Nephron (organoid): ENCODE data around the gene INS.

ENCODE experiments used
- H3K27ac Mint-ChIP-seq, 3 experiments: 2 replicates each; pipeline ENCODE4 v1.8.0; 2020; ENCODE audit warnings: mixed read lengths in 3 of 3, mild to moderate bottlenecking in 2 of 3, moderate library complexity in 1 of 3
- H3K27me3 Mint-ChIP-seq: 2 replicates; pipeline ENCODE4 v1.8.0; 2021; ENCODE audit warnings: low read depth, mild to moderate bottlenecking, moderate library complexity, mixed read lengths
- H3K36me3 Mint-ChIP-seq: 2 replicates; pipeline ENCODE4 v1.8.0; 2020; ENCODE audit warnings: low read depth, mixed read lengths
- H3K4me1 Mint-ChIP-seq: 2 replicates; pipeline ENCODE4 v1.8.0; 2020; ENCODE audit warnings: mixed read lengths
- H3K4me3 Mint-ChIP-seq, 3 experiments: 2 replicates each; pipeline ENCODE4 v1.8.0; 2020; ENCODE audit warnings: mild to moderate bottlenecking in 3 of 3, mixed read lengths in 3 of 3, moderate library complexity in 2 of 3
- H3K9me3 Mint-ChIP-seq: 2 replicates; pipeline ENCODE4 v1.8.0; 2020; ENCODE audit warnings: mixed read lengths
- CTCF ChIP-seq, 3 experiments: fragments of 200-600 bp; sonication (generic); IDR thresholded peaks; one replicate each; pipeline ENCODE4 v1.5.0; 2021; ENCODE audit warnings: antibody characterized with exemption in 3 of 3; ENCODE audit not compliant: unreplicated experiment in 3 of 3

The INS gene

DNA sequence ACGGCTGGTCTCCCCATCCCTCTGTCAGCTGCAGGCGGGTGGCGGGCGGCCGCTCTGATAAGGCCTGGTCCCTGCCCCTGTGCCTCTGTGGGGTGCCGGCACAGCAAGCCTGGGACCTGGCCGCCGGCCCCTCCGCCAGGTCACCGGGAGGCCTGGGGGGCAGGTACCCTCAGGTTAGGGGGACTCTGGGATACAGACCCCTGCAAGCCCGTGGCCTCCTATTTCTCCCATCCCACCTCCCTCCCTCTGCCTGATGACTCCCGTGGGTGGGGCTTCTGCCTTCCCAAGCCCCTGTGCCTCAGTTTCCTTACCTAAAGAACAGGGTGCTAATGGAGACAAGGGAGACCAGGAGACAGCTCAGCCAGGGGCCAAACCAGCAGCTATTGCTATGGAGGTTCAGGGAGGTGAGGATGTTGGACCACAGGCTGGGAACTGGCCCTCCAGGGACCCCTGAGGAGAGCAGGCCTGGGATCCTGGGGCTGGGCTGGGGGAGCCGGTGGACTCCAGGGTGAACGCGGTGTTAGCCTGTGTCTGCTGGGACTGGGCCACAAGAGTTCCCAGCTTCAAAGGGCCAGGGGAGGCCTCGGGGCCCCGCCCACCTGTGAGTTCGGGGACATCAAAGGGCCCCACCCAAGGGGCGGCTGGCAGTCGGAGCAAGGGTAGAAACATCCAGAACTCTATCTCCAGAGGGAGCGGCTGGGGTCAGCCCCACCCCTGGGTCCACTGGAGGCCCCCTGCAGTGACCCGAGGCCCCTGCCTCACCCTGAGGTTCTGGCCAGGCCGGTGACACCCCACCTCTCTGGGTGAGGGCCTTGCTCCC lies 42.6 kb upstream of the INS start:
- TF ChIP-seq CTCF (IDR thresholded peaks at IDR 0.05; ENCODE audit: unreplicated experiment in 3 of 3), result no peak
- Mint-ChIP-seq H3K27ac (no peak overlapping the region), H3K9me3 (peaks cover 5% of the 10 kb centered on the region), H3K4me1 (peaks cover 8% of the 10 kb centered on the region), H3K27me3 (peaks cover 16% of the 10 kb centered on the region), H3K36me3 (no peaks in the 10 kb centered on the region), H3K4me3 (no peak overlapping the region)

- Mint-ChIP-seq H3K27me3 (peaks cover 12% of the 10 kb centered on the region), H3K27ac (no peak overlapping the region), H3K9me3 (peaks cover 5% of the 10 kb centered on the region), H3K4me1 (peaks cover 3% of the 10 kb centered on the region), H3K36me3 (no peaks in the 10 kb centered on the region), H3K4me3 (no peak overlapping the region)
- no peak for TF ChIP-seq CTCF (IDR thresholded peaks at IDR 0.05; ENCODE audit: unreplicated experiment in 3 of 3)
These were observed 42.0 kb upstream of the INS start for GRCh38 chr11:2202900-2203439.

GRCh38 chr11:2202071-2202899 lies 41.3 kb upstream of the INS start:
- Mint-ChIP-seq H3K9me3 (peaks cover 5% of the 10 kb centered on the region), H3K36me3 (no peaks in the 10 kb centered on the region), H3K4me1 (no peaks in the 10 kb centered on the region), H3K4me3 (no peak overlapping the region), H3K27me3 (peaks cover 7% of the 10 kb centered on the region), H3K27ac (no peak overlapping the region)
- no peak for TF ChIP-seq CTCF (IDR thresholded peaks at IDR 0.05; ENCODE audit: unreplicated experiment in 3 of 3)

DNA sequence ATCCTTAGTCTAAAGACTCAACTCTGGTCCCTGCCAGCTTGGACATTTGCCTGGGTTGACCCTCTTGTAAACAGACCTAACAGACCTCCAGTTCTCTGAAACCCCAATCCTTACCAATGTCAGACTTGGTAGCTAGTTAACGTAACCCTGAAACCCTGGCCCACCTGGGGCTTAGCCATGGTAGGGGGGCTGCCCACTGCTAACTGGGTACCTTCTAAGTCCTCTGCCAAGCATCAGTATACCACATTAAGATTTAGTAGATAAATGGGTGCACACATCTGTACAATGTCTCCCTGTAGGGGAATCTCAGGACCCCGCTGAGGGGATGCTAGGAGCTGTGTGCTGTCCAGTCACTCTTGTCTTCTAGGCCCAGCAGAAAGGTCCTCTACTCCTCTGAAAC lies 40.5 kb upstream of the INS start:
- no peak for TF ChIP-seq CTCF (IDR thresholded peaks at IDR 0.05; ENCODE audit: unreplicated experiment in 3 of 3)
- Mint-ChIP-seq H3K36me3 (no peaks in the 10 kb centered on the region), H3K4me3 (no peak overlapping the region), H3K27ac (no peak overlapping the region), H3K27me3 (peaks cover 11% of the 10 kb centered on the region), H3K9me3 (peaks cover 5% of the 10 kb centered on the region), H3K4me1 (no peaks in the 10 kb centered on the region)

DNA sequence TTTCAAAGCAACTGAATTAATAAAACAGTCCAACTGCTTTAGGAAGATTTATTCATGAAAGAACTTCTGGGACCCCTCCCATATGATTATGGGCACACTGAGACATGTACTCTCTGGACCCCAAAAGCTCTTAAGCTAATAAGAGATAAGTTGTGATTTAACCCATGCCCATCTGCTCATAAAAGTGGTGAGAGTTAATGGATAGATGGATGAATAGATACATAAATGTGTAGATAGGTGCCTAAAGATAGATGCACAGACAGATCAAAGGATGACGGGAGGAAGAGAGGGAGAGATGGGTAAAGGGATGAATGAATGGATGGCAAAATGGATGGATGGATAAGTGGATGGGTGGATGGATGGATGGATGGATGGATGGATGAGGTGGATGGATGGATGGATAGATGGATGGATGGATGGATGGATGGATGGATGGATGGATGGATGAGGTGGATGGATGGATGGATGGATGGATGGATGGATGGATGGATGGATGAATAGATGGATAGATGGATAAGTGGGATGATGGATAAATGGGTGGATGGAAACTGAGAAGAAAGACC lies 40.0 kb upstream of the INS start:
- Mint-ChIP-seq H3K27ac (no peak overlapping the region), H3K4me1 (no peaks in the 10 kb centered on the region), H3K4me3 (no peak overlapping the region), H3K9me3 (peaks cover 5% of the 10 kb centered on the region), H3K36me3 (no peaks in the 10 kb centered on the region), H3K27me3 (peaks cover 16% of the 10 kb centered on the region)
- no peak for TF ChIP-seq CTCF (IDR thresholded peaks at IDR 0.05; ENCODE audit: unreplicated experiment in 3 of 3)
